NCI-H82 treated with DMSO at 0.1 percent for 48 hours (cell line): ENCODE data around the gene AMDHD1.
"Not testable (repeated sequence)": the region's sequence is repeated elsewhere in the genome, so short reads cannot be mapped to it uniquely, and the experiment has no call there.

ENCODE experiments used
- DNase-seq: peaks from one replicate; lab custom pipeline; 2025; ENCODE audit not compliant: unreplicated experiment; lab: John Stamatoyannopoulos, UW

AMDHD1 gene

DNA sequence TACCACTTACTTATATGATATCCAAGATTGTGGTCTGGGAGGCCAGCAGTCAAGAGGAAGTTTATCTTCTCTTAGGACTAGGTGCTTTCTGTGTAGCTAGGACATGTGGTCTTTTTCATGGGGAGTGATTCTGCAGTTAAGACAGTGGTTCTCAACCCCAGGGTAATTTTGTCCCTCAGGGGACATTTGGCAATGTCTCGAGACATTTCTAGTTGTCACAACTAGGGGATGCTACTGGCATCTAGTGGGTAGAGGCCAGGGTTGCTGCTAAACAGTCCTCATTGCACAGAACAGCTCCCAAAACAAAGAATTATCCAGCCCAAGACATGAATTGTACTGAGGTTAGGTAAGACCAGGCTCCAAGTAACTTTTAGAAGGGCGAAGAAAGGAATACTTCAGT lies 20.0 kb downstream of the AMDHD1 start:
- DNase-seq = no peak

DNA sequence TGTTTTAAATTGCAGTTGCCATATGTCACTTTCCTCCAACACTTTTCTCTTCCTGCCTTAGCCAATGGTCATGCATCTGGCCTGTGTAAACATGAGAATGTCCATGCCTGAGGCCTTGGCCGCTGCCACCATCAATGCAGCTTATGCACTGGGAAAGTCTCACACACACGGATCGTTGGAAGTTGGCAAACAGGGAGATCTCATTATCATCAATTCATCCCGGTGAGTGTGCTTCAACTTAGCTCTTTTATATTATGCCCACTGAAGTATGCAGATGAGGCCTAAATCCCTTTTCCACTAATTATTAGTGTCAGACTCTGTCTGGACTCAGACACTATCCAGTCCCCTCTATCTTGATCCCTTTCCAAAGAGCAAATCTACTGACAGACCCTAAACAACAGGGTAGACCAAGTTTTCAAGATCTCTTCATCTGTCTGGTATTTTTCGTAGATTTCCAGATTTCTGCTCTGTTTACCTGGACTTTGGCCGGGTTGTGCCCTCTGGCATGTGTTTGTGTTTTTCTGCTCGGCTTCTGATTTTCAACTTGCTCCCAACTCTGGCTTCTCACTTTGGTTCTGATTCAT lies 23.2 kb downstream of the AMDHD1 start:
- DNase-seq = no peak

DNA sequence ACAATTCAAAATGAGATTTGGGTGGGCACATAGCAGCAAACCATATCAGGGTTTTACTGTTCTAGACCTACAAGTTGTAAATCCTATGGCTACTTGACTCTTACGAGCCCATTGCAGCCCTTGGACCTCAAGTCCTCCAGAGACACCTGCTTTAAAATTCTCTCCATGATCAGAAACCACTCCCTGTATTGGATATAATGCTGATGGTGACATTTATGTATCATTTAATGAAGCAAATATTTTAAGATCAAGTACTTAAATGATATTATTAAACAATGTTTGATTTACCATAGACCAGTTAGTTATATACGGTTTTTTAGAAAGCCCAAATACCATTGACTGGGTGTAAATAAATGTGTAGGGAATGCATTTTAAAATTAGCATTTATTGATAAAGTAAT lies 24.2 kb downstream of the AMDHD1 start:
- no peak for DNase-seq

DNA sequence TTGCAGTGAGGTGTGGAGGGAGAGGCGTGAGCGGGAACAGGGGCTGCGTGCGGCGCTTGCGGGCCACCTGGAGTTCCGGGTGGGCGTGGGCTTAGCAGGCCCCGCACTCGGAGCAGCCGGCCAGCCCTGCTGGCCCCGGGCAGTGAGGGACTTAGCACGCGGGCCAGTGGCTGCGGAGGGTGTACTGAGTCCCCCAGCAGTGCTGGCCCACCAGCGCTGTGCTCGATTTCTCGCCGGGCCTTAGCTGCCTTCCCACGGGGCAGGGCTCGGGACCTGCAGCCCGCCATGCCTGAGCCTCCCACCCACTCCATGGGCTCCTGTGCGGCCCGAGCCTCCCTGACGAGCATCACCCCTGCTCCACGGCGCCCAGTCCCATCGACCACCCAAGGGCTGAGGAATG lies 26.0 kb downstream of the AMDHD1 start:
- DNase-seq = not testable (repeated sequence)

DNA sequence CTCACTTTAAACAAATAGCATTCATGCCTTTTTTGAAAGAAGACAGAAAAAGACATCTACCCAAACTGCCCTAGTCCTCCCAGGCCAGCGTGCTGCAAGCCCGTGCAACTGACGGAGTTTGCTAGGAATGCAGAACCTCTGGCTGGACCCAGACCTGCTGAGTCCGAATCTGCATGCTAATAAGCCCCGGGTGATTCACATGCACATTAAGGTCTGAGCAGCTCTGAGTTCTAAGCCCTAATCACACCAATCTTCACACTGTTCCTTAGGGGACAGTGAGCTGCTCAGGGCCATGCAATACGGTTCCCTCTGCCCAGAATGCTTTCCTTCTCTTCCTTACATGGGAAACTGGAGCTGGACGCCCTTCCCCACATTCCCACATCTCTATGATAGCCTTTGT lies 27.8 kb downstream of the AMDHD1 start:
- no peak for DNase-seq

DNA sequence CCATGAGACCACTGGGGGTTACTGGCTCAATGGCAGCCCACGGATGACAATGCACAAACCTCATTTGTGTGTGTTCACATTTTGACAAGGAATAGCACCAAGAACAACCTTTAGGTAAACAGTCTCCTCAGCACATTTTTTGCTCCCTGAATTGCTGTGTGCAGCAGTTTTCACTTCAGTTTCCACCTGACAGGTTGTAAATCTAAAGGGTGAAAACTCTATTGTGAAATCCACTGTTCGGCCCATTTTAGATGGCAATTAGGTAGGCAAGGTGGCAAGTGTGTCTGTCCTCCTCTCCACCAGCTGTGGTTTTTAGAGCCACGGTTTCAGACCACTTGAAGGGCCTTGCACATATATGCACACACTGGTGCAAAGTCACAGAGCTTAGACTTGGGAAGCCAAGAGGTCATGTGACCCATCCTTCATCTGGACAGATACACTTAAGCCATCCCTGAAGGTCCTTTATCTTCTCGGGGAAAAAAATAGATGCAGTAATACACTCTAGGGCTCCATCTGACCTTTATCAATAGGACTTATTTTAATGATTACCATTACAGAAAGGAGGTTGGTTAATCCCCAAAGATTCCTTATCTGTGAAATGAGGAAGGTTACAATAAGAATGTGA lies 29.8 kb downstream of the AMDHD1 start:
- DNase-seq = no peak

DNA sequence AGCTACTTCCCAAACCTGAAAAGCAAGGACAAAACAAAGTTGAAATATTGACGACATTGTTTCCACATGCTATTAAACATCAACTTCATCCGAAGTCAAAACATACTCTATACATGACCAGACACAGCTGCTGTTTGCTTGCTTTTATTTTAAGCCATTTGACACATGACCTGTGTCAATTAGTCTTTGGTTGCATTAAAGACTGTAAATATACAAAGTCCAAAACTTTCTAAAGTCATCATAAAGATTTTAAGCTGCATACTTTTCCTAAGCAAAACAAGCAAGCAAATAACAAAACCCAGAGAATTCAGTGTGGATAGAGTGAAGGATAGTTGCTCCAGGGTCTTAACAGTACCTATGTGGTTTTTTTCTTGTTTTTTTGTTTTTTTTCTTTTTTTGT lies 31.2 kb downstream of the AMDHD1 start:
- no peak for DNase-seq

DNA sequence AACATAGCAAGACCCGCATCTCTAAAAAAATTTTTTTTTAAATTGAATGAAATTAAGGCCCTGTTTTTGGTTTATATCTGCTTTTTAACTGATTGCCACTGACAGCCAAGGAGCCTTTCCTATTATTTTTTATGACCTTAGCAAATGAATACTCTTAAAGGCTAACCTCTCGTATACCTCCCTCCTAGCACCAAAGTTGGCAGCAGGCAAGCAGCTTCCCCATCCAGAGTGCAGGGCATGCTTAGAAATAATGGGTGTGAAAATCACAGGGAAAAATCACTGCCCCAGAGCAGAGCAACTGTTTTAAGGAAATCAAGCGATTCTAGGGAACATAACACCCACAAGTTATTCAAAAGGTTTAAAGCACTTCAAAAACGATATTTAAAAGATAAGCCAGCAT lies 32.4 kb downstream of the AMDHD1 start:
- no peak for DNase-seq

DNA sequence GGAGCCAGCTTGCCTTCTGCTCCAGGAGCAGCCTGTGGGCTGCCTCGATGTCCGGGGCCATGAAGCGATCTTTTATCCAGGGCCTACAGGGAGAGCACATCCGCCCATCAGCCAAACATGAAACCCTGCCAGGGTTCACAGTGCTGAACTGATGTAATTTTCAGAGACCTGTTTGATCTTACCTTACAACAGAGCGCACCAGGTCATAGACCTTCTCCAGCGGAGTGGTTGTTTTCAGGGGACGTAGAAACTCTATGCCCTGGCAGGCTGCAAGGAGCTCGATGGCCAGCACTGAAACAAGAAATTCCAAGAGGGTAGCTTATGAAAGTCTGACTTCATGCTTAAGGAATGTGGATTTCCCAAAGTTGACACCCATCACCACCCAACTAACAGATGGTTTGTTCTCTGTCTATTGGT lies 33.3 kb downstream of the AMDHD1 start:
- DNase-seq = no peak

DNA sequence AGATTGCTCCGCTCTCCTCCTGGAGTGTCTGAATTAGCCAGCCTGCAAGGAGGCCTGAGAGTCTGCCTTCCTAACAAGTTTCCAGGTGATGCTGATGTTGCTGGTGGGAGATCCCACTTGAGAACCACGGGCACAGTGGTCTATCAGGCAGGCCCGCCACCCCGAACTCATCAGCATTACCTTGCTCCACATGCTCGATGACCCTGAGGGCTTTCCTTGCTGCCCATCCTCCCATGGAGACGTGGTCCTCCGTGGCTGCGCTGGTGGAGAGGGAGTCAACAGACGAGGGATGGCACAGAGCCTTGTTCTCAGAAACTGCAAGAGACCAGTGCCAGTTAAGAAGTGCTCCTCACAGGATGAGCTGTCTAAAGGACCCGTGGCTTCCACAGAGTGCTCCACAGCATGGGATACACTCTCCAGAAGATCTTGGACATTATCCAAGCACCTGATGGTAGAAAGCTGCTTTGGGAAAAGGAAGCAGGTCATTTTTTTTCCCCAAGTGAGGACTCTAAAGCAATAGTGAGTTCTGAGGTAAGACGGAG lies 34.7 kb downstream of the AMDHD1 start:
- DNase-seq = no peak

DNA sequence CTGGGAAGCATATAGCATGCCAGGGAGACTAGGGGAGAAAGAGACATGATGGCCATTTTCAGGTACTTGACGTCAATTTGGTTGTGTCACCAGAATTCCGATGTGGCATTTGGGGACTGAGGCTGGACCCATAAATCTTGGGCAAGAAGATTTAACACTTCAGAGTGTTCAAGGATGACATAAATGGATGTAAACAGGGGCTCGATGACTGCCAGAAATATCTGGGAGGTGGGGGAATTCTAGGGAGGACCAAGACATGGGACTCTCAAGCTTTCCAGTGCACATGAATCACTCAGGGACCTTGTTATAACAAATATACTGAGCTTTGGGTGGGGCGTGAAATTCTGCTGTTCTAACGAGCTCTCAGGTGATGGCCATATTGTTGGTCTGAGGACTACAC lies 35.2 kb downstream of the AMDHD1 start:
- no peak for DNase-seq

DNA sequence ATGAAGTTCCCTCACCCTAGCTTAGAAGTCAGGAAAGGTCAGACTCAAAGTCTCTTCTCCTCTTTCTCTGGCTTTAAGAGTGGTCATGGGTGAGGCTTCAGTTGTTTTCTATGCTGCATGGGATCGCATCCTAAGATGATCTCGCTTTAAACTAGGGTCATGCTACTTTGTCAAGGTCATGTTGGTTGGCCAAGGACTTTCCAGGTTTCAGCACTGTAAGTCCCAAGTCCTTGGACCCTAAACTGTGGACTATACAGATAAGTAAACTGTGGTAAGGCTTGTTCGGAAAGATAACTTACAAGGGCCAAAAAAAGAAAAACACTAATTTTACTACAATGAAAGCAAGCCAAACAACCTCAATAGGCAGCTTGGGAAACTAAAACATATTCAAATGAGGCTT lies 35.6 kb downstream of the AMDHD1 start:
- no peak for DNase-seq

DNA sequence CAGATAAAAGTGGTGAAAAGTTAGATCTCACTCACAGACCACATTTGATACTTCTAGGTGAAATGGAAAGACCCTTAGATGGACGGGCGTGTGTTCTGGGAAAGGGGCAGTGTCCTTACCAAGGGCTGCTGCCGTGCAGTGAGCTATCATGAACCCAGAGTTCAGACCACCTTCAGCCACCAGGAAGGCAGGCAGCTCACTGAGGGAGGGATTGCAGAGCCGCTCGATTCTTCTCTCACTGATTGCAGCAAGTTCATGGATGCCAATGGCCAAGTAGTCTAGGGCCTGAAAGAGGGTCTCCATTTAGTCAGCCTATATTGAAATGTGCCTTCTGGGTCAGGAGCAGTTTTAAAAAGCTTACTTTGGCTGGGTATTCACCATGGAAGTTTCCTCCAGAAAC lies 37.3 kb downstream of the AMDHD1 start:
- no peak for DNase-seq

DNA sequence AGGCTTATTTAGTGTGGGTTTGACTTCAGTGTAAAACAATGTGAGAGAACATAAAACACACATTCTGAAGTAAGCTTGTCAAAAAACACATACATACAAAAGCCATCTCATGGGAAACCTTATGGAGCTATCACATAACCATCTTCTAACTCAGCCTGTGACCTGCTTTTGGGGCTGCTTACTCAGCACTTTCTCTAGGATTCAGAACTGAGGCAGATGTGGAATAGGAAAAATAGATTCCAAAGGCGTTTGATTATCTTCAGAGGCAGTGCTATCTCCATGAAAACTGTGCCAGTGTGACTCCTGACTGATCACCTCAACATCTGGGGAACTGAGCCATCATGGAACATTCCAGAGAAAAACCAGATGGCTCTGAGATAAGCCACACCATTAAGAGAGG lies 39.5 kb downstream of the AMDHD1 start:
- DNase-seq = no peak

DNA sequence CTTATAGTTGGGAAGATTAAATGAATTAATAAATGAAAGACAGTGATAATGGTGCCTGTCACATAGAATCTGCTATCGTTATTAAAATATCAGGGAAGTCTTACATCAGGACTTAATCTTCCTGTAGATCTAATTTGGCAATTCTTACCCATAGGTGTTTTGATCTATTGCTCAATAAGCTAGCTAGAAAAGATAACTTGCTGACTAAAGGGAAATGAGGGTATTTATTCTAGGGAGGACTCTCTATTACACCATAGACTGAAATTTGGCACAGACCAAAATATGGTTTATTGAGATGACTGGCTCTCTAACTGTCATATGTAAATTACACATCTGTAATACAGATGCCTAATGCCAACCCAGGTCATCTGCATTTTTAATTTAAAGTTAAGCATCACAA lies 41.6 kb downstream of the AMDHD1 start:
- no peak for DNase-seq

DNA sequence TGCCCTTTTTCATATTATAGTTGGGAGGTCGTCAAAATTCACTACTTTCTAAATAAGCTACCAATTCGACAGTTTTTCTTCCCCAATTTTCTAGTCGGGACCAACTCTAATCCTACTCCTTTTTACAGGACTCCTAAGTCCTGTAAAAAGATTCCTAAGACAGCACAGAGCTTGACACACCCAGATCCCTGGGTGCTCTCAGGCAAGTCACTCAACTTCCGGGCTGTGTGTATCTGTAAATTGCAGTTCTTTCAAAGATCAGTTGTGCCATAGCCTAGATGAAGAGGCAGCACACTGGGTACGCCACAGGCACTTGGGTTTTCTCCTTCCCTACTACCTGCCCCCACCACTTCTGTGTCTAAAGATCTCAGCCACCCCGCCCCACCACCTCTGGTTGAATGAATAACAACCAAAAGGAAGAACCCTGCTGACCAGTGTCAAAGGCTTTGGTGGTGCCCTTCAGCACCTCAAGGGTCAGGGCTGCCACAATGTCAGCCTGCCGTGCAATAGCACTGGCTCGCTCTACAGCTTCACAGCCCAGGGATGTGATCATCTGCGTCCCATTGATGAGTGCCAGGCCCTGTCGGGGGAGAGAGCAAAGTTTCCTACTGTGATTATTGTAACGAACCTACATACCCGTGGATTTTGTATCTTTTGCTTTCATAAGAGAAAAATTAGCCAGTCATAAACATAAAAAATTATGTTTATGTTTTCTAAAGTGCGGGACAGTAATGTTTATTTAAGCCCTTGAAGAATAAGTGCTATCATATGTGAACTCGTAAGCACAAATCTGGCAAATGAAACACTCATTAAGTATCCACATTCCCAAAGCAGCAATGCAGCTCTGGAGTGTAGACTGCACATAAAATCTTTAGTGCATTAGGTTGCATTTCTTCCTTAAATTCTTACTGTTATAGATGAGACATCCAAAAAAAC lies 43.8 kb downstream of the AMDHD1 start:
- DNase-seq = no peak

DNA sequence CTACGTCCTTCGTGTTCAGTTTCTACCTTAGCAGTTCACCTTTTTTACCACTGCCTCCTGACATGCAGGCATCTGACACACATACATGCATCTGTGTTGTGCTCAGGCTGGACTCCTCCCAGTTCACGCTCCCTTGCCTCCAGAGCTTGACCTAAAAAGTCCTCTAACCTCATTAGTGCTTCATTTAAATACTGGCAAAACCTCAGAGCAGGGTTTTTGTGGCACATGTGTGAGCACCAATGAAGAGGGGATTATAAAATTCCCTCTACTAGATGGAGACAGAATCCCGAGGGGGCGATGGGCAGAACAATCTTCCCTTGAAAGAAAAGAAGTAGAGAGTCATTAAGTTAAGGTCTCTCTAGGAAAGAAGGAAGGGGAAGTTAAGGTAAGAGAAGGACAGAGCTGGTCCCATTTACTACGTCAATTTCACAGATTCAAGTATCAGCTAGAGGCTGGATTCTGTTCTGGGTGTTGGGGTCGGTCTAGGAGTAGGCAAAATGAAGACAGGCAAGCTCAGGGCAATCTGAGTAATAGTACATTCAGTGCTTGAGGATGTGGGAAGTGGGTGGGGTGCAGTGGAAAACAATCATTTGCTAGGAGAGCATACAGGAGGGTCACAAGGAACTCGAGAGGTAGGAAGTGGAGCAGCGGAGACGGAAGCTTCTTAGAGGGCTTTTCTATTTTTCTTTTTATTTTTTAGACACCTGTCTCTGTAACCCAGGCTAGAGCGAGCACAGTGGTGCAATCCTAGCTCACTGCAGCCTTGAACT lies 45.6 kb downstream of the AMDHD1 start:
- no peak for DNase-seq

DNA sequence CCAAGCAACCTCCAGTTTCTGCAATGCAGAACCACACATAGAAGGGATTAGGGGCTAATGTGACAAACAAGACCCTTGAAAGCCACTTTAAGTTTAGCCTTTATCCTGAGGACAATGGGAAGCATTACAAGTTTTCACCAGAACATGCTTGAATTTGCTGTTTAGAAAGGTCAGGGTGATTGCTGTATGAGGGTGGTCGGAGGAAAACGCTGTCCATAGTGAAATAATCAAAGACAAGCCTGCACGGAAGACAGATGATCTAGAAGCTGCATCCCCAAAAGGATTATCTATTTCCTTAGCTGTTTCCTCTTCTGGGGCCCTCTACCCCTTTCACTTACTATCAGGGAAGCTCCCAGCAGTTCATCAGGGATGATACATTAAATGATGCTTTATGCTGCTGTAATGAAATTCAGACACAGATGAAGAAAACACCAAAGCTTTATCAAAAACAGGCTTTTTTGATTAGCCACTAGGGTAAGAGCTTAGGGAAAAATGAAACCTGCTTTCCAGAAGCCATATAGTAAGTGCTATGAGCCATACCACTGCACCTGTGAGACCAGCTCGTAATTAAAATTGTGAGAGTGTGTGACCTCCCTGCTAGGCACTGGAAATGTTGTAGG lies 46.5 kb downstream of the AMDHD1 start:
- DNase-seq = no peak

DNA sequence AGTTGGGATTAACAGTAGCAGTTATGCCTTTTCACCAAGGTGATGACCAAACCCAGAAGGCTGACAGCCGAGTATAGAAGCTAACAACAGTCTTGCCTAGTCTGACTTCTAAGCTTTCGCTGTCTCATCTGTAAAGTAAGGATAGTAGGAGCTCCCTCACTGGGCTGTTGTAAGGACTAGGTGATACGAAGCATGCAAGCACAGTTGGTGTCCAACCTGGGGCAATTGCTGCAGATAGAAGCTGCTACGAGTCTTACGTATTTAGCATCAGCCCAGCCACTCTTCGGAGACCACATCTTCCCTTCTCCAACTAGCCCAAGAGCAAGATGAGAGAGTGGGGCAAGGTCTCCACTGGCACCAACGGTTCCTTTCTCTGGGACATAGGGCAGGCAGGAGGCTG lies 47.0 kb downstream of the AMDHD1 start:
- no peak for DNase-seq

DNA sequence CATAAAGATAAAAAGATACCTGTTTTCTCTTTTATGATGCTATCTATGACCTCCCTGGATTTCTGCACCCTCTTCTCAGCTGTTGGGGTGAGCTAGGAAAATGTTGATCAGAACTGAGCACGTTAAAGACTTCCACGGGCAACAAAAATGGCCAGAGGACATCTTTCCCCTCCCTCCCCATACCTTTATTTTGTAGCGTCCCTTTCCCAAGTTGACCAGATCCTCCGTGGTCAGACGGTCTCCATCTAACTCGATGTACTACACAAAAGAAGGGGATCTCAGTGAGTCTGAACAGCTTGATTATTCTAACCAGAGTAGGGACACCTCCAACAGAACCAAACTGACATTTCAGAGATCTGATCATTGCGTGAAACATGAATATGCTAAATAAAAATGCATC lies 50.8 kb downstream of the AMDHD1 start:
- no peak for DNase-seq

DNA sequence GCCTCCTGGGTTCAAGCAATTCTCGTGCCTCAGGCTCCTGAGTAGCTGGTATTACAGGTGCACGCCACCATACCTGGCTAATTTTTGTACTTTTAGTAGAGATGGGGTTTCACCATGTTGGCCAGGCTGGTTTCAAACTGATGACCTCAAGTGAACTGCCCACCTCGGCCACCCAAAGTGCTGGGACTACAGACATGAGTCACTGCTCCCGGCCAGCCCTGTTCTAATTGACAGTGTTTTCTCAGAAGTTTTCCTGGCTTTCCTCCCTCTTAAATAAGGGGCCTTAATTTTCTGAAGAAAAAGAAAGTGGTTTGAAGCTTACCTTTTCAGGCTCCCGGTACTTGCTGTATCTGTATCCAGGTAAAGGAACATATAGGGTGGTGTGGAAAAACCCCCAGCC lies 51.3 kb downstream of the AMDHD1 start:
- DNase-seq = no peak
